Measurements from ENCODE around the gene LYAR. TPM values are rescaled to one million over a fixed set of nuclear protein-coding genes. Genes with fewer than 3 reads are reported as not detected.

LYAR gene
- total and polyA plus RNA-seq, 4 donors: 3.9 to 5.0 (median 4.6) TPM

DNA sequence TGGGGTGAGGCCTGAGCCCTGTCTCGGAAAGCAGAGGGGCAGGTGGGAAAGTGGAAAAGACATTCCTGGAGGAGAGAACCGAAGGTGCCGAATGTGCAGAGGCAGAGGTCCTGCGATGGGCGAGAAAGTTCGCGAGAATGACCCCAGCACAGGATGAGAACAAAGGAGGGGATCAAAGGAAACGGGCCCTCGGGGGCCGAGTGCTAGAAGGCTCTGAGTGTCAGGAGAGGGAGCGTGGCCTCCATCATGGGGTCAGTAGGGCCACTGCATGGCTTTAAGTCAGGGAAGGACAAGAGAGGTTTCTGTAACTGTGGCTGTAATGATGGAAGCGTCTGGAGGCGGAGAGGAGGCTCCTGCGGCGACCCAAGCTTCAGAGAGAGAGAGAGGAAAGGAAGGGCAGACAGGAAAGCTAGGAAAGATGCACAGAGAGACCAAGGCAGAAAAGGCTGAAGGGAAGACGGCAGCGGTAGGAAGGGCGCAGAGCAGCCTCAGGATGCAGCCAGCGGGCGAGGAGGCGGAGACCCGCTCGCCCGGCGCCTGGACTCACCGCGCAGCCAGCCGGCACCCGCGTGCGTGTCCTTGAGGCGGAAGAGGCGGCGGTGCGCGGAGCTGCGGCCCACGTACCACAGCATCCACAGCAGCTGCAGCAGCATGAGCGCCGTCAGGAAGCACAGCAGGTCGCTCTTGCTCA is 63.9 kb downstream of the LYAR start:
- Histone ChIP-seq H3K4me3 (ENCODE audit: low read depth in 1 of 3, low read length in 3 of 3) (no peak overlapping the region), H3K4me1 (ENCODE audit: control insufficient read depth in 4 of 4, insufficient read depth in 4 of 4, low read length in 3 of 4) (peaks cover 0 to 3% (median 0%) of the 10 kb centered on the region in 4 donors), H3K36me3 (ENCODE audit: control insufficient read depth in 4 of 4, insufficient read depth in 3 of 4, low read depth in 1 of 4, low read length in 3 of 4) (no peaks in the 10 kb centered on the region), H3K27me3 (ENCODE audit: control insufficient read depth in 4 of 4, insufficient read depth in 4 of 4, low read length in 3 of 4) (peaks cover 0 to 6% (median 0%) of the 10 kb centered on the region in 4 donors), H3K9ac (ENCODE audit: low read depth in 1 of 2, low read length in 2 of 2) (no peak overlapping the region), H3K27ac (ENCODE audit: low read depth in 1 of 2, low read length in 2 of 2) (no peak overlapping the region), H3K9me3 (ENCODE audit: control insufficient read depth in 4 of 4, low read length in 3 of 4) (no peaks in the 10 kb centered on the region)
- no peak for TF ChIP-seq HNF4G (IDR thresholded peaks at IDR 0.05)
- no peak for TF ChIP-seq FOXA2 (IDR thresholded peaks at IDR 0.05)
- TF ChIP-seq RAD21 (IDR thresholded peaks at IDR 0.05): no peak
- no peak for TF ChIP-seq FOXA1 (IDR thresholded peaks at IDR 0.05)
- TF ChIP-seq, protein P1, sequence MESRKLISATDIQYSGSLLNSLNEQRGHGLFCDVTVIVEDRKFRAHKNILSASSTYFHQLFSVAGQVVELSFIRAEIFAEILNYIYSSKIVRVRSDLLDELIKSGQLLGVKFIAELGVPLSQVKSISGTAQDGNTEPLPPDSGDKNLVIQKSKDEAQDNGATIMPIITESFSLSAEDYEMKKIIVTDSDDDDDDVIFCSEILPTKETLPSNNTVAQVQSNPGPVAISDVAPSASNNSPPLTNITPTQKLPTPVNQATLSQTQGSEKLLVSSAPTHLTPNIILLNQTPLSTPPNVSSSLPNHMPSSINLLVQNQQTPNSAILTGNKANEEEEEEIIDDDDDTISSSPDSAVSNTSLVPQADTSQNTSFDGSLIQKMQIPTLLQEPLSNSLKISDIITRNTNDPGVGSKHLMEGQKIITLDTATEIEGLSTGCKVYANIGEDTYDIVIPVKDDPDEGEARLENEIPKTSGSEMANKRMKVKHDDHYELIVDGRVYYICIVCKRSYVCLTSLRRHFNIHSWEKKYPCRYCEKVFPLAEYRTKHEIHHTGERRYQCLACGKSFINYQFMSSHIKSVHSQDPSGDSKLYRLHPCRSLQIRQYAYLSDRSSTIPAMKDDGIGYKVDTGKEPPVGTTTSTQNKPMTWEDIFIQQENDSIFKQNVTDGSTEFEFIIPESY (IDR thresholded peaks at IDR 0.05): no peak
- TF ChIP-seq NR2F2 (IDR thresholded peaks at IDR 0.05): no peak
- TF ChIP-seq TAF1 (conservative IDR thresholded peaks at IDR 0.05): no peak
- no peak for DNase-seq (ENCODE audit: low spot score)
- WGBS: 19% methylated on average over 41 of the region's 41 CpGs

Other genes with a start within 250 kb of the LYAR start
- gene OTOP1, start 63.2 kb downstream of the LYAR start, total RNA-seq: not detected
- not detected for gene OTOP1, start 63.2 kb downstream of the LYAR start, polyA plus RNA-seq
- 10 to 100 TPM in 1 of 2 donors, 1 to 10 TPM in 1; 7.6 to 11.3 TPM for gene TMEM128, start 41.9 kb downstream of the LYAR start, total RNA-seq
- 1 to 10 TPM; 9.1 to 9.2 TPM for gene TMEM128, start 41.9 kb downstream of the LYAR start, polyA plus RNA-seq
- gene ZBTB49, start 97 bp upstream of the LYAR start, total RNA-seq: 1 to 10 TPM; 2.3 to 3.8 TPM
- 1 to 10 TPM; 1.3 to 1.7 TPM for gene ZBTB49, start 97 bp upstream of the LYAR start, polyA plus RNA-seq
- gene NSG1, start 96.9 kb upstream of the LYAR start, total RNA-seq: under 1 TPM; under 0.01 to 0.33 TPM
- gene NSG1, start 96.9 kb upstream of the LYAR start, polyA plus RNA-seq: under 1 TPM; 0.11 to 0.15 TPM

Measured in liver (tissue), 9 donors.